Stimulated activated CD4-positive, alpha-beta T cell treated with anti-CD3 and anti-CD28 coated beads, Interleukin-1b, Interleukin-23, amount 100 ng/mL, for 48 hours (primary cell): Measurements from ENCODE around the gene PHACTR1.

Source experiments
- DNase-seq: peaks from one replicate; pipeline ENCODE4 v3.0.0-alpha.2; 2020

PHACTR1 gene

DNA sequence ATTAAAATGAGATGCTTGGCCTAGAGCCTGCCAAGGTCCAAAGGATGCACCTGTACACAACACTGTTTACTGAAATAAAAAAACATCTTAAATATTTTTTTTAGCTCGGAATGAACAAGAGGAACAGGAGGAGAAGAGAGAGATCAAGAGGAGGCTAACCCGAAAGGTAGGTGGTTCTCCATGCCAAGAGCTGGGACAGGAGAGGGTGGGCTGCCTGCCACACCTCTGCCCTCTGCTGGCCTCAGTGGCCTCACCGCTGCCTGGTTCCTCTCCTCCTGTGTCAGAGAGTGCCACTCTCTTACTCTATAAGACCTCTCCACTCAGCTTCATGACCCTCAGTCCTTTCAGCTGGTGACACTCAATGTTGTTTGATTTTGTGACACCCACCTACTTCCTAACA lies 561.6 kb downstream of the PHACTR1 start:
- no peak for DNase-seq

DNA sequence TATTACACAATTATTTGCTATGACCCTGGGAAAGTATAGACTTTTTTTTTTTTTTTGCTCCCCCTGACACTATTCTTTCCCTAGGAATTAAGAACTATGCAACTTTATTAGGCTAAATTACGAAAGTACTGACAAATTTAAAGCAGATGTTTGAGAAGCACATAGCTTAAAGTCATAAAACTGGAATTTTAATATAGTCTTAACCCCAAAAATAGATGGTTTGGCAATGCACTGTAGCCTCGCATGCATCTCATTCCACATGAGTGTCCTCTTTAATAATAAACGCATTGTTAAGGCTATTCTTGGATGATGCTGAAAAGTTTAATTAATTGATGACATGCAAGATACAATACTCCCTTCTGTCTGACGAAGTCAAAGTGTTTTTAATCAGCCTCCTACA lies 562.4 kb downstream of the PHACTR1 start:
- no peak for DNase-seq

DNA sequence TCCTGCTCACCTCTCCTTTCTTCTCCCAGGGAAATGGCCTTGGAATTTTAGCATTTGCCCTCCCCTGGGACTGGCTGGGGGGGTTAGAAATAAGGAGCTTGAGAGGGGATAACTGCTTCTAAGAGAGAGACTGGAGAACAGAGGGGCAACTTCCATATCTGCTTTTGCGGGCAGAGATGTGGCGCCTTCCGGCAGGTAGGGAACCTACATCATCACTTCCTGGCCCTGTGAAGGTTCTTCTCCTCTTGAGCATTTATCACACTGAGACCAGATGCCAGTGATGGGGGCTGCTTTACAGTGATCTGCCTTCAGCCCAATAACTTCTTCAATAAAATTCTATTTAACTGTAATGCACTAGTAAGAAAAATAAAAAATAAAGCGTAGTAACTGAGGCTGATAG lies 563.7 kb downstream of the PHACTR1 start:
- no peak for DNase-seq

DNA sequence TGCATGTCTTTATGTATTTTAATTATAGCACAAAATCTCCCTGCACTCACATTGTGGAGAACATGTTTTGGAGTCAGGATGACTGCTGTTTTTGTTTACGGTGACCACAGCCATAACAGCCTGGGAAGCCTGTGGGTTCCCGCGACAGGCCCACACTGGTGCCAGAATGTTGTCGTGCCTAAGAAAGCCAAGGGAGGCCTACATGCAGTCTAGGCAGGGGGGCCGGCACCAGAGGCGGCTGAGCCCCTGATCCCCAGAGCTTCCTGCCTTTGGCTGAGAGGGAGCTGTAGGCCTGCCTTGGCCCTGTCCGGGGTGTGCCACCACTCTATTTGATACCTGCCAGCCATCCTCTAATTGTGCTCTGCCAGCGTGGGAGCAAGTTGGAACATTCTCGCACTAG lies 565.1 kb downstream of the PHACTR1 start:
- no peak for DNase-seq

DNA sequence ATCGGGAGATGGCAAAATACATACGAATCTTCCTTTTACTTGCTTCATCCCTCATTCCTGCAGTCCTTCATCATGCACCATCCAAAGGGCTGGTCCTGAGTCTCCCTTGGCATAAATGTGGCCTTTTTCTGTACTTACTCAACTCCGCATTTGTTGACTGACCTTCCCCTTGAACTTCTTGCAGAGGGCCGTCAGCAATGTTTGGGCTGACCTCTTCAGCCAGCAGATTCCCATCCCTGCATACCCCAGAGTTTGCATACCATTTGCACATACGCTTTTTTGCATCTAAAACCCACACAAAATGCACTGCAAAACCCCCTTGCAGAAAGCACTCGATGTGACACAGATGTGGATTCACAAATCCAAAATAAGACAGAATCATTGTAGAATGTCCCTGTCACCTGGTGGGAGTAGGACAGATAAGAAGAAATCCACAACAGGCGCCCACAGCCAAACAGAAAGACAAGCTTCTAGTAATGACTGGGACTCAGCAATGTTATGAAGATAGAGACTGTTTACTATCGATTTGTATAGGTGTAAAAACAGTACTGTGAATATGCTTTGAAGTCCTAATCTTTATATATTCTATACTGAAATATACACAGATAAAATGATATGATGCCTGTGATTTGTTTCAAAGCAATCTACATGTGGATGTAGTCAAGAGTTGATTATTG lies 566.0 kb downstream of the PHACTR1 start:
- DNase-seq: no peak

DNA sequence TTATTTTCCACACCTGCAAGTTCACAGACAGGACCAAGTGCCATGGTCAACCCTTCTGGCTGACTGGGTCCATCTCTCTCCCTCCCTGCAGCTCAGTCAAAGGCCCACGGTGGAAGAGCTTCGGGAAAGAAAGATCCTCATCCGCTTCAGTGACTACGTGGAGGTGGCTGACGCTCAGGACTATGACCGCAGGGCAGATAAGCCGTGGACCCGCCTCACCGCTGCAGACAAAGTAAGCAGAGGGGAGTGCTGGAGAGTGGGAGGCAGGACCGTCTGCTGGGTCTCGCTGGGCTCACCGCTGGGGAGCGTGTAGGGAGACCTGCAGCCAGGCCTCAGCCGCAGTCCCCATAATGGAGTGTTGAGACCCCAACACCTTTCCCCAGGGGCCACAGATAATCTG lies 566.8 kb downstream of the PHACTR1 start:
- DNase-seq: no peak

DNA sequence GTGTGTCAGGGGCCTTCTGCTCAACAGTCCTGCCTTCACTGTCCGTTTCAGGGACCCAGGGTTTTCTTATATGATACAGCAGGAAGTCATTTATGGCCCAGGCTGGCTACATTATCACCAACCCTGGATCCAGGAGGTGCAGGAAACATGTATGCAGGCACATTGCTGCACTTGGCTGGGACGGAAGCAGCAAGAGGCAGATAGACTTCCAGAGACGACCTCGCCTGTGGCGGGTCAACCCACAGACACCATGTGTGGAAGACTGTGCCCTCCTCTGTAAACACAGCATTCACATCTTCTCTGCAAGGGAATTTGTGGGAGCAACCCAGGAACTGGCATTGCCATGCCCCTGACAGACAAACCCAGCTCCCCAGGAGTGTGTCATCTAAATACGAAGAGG lies 568.1 kb downstream of the PHACTR1 start:
- no peak for DNase-seq

DNA sequence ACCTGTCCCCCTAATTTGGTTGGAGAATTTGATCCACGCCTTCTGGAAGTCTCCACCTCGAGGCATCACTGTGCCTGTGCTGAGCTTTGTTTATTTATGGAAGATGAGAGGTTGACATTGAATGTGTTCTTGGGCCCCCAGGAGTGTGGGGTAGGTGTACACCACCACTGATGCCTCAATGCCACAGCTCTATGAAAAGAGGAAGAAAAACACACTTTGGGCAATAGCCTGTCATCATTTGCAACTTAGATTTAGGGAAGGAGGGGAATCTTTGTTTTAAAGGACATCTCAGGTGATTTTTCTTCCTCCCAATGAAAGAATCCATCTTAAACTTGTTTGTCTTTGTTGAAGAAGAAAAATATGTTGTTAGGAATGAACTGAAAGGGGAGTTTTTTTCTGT lies 569.1 kb downstream of the PHACTR1 start:
- no peak for DNase-seq

DNA sequence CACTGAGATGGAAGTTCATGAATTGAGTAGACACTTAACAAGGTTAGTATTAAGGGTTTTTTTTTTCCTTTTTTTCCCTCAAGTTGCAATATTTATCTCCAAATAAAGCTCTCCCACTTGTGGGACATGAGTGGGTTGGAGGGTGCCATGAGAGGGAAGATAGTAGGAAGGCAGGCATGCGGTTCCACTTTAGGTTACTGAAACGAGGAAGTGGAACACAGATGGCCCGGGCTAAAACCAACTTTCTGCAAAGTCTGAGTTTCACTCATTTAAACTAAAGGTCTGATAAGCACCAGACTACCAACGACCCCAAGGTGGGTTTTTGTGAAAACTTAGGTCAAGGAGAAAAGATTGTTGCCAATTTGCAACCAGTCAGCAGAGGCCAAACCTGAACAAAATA lies 569.6 kb downstream of the PHACTR1 start:
- no peak for DNase-seq

DNA sequence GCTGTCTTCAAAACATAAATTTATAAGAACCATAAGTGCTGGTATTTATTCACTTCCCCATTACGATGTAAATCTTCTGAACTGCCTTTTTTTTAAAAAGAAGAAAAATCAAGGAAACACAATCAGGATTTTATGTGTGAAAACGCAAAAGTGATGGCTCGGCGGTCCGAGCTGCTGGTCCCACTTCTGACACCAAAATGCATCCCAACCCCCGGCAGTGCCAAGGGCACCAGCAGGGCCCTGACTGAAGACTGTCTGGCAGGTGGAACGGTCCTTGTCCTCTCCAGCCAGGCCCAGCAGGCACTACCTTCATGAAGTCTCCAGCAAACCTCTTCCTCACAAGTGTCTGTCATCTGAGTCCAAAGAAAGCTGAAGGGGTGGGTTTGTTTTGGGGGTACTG lies 570.5 kb downstream of the PHACTR1 start:
- DNase-seq: no peak

DNA sequence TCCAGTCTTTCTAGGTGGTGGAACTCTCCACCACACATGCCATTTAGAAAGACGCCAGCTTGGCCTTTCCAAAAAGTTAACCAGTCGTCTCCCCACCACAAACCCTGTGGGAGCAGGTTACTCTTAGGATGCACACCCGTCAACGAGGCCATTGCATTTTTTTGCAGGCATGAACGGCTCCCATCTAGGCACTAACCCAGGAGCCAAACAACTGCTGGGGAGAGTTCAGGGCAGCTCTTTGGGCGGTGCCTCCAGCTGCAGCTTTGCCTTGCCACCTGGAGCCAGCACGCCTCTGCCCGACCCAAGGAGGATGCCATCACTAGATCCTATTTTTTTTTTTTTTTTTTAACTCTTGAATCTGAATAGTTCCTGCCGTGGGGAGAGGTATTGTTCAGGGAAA lies 571.9 kb downstream of the PHACTR1 start:
- DNase-seq: no peak

DNA sequence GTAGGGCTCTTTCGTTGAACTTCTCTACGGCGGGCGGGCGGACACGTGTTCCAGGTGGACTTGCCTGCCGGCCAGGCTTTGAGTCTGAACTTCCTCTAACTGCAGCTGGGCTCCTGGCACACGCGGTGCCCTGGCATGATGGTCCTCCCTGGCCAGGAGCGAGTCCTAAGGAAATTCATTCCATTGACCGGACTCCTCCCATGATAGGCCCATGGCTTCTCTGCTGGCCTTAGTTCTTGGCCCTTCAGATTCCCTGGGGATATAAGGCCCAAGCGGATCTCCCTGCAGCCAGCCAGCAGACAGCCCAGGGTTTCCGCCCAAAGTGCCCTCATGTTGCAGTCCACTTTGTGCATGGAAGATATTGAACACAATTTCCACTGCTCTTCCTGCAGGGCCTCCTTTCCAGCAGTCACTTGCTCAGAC lies 572.4 kb downstream of the PHACTR1 start:
- no peak for DNase-seq

DNA sequence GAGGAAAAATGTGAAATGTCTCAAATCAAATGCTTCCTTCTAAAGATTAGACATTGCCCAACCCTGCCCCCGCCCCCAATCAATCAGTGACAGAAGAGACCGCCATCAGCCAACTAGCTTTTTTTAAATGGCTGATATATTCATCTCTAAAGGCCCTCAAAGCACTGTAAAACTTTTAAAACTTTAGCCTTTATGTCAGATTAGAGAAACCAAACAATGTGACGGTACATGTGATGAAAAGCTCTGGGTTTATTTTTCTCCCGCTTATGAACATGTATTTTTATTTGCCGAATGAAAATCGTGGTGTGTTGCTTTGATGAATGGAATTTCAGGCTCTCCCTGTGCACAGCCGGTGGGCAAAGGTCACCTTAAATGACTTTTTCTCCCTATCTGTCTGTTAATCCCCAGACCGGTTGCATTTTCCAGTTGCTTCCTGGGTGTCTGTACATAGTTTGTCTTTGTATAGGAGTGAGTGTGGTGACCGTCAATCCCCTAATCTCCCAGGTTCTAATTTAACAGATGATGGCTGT lies 573.3 kb downstream of the PHACTR1 start:
- DNase-seq: no peak

DNA sequence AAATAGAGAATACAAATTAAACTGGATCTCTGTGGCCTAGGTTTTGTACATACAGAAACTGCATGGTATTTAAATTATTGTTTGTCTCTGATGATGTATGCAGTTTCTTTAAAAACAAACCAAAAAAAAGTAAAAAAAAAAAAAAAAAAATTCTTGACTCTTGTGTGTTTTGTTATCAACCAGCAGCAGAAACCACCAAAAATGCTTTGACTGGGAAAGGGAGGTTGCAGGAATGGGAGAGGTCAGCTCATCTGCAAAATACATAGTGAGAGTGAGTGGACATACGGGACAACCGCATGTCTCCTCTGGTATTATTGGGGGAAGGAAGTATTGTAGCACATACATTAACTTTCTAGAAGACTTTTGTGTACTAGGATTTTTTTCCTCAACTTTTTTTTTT lies 573.8 kb downstream of the PHACTR1 start:
- DNase-seq: no peak

DNA sequence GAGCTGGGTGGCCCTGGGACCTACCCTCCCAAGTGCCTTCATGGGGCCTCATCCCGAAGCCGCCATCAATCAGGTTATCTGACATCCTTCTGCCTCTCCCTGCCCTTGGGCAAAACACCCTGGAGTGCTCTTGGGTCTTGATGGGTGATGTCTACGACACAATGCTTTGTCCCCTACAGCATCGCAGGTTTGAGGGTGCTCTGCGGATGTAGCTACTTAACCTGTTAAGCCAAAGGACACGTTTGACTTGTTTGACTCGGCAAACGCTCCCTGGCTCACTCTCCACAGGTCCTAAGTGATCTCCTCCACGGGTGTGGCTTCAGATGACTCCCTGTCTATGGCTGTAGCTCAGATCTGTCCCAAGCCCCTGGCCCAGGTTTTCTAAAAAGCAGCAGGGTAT lies 576.2 kb downstream of the PHACTR1 start:
- no peak for DNase-seq

DNA sequence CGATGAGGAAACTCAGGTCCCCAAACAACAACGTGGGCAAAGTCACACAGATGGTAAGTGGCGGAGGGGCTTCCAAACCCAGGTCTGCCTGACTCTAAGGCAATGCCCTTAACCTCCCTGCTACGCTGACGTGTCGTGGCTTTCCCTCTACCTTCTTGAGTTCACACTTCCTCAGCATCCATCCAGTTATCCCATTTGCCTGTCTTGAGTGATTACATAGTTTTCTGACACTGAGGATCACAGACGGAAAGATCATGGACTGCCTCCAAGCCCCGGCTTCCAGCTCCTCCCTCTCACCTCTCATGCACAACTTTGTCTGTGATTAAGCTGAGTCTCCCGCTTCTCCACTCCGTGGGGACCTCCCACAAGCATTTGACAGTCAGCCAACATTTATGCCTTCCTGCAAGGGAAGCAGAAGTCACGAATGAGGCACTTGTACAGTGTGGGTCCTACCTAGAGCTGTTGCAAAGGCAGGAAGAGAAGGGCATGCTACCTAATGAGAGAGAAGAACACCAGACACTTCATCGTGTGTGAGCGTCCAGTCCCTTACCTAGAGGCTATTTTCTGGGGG lies 578.0 kb downstream of the PHACTR1 start:
- no peak for DNase-seq

DNA sequence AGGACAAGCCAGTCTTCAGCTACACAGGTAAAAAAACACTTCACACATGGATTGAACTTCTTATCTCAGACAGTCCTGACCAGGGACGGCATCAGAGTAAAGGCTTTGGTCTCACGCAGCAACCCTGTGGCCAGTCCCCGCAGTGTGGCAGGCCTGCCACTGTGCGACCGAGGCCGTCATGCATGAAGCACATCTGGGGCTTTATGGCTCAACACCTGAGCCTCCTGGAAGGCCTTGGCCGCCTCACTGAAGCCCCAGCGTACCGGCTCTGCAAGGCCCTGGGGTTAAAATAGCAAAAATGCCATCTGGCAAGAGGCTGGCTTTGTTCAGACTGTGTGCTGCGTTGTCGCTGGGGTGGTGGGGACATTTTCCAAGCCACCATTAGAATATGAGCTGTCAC lies 579.0 kb downstream of the PHACTR1 start:
- no peak for DNase-seq

DNA sequence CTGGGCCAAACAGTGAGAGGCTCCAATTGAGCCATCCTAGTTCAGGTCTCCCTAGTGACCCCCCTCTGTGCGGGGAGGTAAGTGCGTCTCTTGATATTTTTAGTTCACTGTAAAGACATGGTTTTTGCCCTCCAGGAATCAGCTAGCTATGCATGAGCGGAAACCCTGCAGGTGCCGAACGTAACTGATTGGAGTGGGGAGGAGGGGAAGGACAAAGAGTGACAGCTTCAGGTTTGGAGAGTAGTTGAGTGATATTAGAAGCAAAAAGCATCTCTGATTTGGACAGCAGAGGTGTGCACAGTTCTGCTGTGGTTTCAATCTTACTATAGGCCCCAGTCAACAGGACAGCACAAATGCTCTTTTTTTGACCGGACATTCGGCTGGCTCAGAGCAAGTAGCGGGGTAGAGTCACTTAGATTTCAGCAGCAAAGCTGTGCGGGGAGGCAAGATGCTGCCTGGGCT lies 580.0 kb downstream of the PHACTR1 start:
- DNase-seq: no peak

DNA sequence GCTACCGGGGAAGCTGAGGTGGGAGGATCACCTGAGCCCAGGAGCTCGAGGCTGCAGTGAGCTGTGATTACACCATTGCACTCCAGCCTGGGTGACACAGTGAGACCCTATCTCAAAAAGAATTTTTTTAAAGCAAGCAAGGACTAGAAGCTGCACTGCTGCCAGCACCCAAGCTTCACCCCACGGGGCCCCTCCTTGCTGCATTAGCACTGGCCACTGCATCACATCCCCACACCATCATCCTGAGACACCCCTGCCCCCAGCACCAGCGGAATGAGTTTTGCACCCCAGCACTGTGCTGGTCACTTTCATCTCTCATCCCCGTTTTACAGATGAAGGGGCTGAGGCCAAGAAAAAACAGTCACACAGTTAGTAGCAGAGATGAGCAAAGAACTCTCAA lies 580.8 kb downstream of the PHACTR1 start:
- DNase-seq: no peak

DNA sequence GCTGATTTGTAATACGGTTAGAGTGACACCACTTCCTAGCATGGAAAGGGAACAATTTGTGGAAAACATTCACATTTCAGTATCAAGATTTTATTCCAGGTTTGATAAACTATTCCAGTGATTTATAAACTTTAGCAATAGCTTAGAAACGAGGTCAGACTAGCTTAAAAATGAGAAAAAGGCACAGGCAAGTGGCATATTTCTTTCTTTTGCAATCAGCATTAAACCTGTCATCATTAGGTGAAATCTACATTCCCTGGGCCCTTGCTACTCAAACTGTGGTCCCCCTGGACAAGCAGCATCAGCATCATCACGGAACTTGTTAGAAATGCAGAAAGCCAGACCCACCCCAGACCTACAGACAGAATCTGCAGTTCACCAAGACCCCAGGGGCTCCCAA lies 581.9 kb downstream of the PHACTR1 start:
- no peak for DNase-seq

DNA sequence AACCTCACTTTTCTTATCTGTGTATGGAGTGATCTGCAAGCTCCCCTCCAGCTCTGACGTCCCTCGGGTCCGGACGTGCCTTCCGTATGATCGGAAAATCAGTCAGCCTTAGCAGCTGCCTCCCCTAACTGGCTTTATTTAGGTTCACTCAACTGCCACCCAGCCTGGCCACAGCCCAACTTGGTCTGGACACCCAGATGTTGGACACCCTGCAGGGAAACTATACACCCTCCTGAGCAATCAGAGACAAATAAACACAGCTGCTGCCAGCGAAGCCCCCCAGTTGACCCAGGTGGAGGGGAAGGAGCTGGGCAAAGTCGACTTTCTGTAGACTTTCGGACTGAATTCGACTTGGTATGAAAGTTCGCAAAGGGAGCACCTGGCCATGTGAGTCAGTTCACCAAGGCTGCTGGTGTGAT lies 582.8 kb downstream of the PHACTR1 start:
- DNase-seq: no peak

DNA sequence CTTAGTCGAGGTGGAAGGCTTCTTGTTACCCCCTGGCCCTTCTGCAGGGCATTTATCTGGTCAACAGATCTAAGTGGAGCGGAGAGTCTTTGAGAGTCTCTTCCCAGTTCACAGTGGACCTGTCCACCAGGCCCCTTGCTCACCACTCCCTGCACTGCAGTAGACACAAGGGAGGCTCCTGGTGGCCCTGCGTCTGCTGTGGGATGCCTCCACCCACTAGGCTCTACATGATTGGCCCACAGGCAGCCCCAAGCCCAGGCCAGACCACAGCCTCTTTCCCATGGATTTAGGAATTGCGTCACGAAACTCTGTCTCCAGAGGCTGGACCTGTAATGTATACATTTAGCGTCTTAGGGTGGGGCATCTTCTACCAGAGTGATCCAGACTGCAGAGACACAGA lies 583.4 kb downstream of the PHACTR1 start:
- DNase-seq: no peak

DNA sequence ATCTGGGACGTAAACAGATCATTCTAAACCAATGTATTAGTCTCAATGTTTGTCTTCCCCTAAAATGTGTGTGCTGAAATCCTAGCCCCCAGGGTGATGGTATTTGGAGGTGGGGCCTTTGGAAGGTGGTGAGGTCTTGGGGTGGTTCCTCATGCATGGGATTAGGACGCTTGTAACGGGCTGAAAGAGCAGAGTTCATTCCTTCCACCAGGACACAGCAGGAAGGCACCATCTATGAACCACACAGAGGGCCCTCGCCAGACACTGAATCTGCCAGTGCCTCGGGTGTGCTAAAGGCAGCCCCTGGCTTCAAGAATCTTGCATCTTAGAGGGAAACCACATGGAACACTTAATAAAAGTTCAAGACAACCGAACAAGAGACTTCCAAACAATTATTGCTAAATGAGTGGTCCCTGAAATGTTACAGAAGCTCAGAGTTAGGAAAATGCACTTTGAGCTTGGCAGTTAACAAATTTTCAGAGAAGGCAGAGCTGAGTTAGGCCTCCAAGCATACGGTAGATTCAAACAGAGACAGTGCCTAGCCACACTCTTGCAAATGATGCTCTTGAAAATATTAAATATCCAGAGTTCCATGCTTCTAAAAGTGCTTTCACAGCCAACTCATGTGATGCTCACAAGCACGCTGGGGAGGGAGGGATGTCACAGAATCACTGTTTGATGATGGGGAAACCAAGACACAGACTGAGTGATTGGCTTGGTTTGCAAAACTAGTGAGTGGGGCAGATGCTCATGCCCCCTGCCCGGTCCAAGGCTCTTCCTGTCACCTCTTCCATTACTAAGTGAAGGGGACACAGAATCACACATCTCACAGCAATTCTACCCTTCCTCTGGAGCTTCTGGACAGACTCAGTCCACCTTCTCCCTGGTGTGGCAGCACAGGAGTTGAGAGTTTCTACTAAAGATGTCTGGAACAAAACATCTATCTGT lies 584.4 kb downstream of the PHACTR1 start:
- DNase-seq: no peak

DNA sequence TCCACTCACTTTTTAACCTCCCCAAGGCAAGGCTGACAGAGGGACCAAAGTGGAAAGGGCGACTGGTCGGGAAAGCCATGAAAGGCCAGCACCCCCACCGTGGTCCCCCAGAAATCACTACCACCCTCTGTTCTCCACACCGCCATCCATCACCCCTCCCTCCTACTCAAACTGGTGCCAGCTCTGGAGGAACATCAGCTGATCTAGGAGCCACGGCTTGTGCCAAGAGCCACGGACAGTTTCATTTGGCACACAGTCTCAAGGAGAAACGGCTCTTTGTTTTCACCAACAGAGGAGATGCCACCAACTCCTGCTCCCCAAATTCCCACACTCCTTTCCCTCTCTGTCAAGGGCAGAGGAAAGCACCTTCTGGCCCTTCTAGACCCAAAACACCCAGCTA lies 585.7 kb downstream of the PHACTR1 start:
- no peak for DNase-seq
